H1 (cell line): ENCODE data around the gene SLC11A1. TPM values are rescaled to one million over a fixed set of nuclear protein-coding genes. Genes with fewer than 3 reads are reported as not detected.

Experiments used
- CTCF ChIA-PET: fragments of 300-600 bp; sonication (Branson Sonifier 250); formaldehyde crosslinking; loops from one replicate; lab custom pipeline; 2021; ENCODE audit not compliant: partially characterized antibody; lab: Charles Lee
- POLR2A ChIA-PET: fragments of 300-600 bp; sonication (Branson Sonifier 250); formaldehyde crosslinking; loops from one replicate; lab custom pipeline; 2021; ENCODE audit warnings: inconsistent platforms; ENCODE audit not compliant: partially characterized antibody; lab: Charles Lee
- DNase-seq, 2 experiments: peaks; one replicate each; pipeline versions ENCODE4 v3.0.0 to v3.0.0-alpha.2; 2010 to 2022; ENCODE audit warnings: low spot score in 2 of 2, low read depth in 1 of 2, mixed read lengths in 1 of 2
- FAIRE-seq: peaks from 2 replicates; lab custom pipeline; 2011; peaks lifted over from hg19 to GRCh38; lab: Jason Lieb, UNC
- H2AFZ ChIP-seq: 2 replicates; pipeline ENCODE4 v1.8.1; 2012; ENCODE audit warnings: low read length, inconsistent platforms
- H2AK5ac ChIP-seq: 2 replicates; pipeline ENCODE4 v1.6.1; 2013; ENCODE audit warnings: low read depth, low read length
- H2BK120ac ChIP-seq: replicated peaks from 2 replicates; pipeline ENCODE3; 2013; ENCODE audit warnings: low read depth, low read length, inconsistent platforms
- H2BK12ac ChIP-seq: 2 replicates; pipeline ENCODE4 v1.6.1; 2013; ENCODE audit warnings: low read depth, low read length
- H2BK15ac ChIP-seq: 2 replicates; pipeline ENCODE4 v1.6.1; 2013; ENCODE audit warnings: low read length
- H2BK20ac ChIP-seq: 2 replicates; pipeline ENCODE4 v1.6.1; 2013; ENCODE audit warnings: low read length
- H2BK5ac ChIP-seq: 2 replicates; pipeline ENCODE4 v1.6.1; 2013; ENCODE audit warnings: low read depth, low read length
- H3K14ac ChIP-seq: 2 replicates; pipeline ENCODE4 v1.6.1; 2013; ENCODE audit warnings: inconsistent platforms; ENCODE audit not compliant: insufficient read length
- H3K18ac ChIP-seq: 2 replicates; pipeline ENCODE4 v1.6.1; 2013; ENCODE audit warnings: low read length; ENCODE audit errors: extremely low read depth
- H3K23ac ChIP-seq: 2 replicates; pipeline ENCODE4 v1.6.1; 2013; ENCODE audit warnings: inconsistent platforms; ENCODE audit not compliant: insufficient read length
- H3K23me2 ChIP-seq: 2 replicates; pipeline ENCODE4 v1.6.1; 2013; ENCODE audit warnings: low read depth, low read length
- H3K27ac ChIP-seq: 2 replicates; pipeline ENCODE4 v1.6.1; 2011; ENCODE audit warnings: low read depth, low read length, inconsistent platforms
- H3K27me3 ChIP-seq, 4 experiments: replicated peaks in 1 of 4; 1 replicate in 1 of 4; 2 replicates in 3 of 4; pipeline versions ENCODE4 v1.6.1 to v1.8.1; 2011 to 2013; ENCODE audit warnings: low read length in 3 of 4, mild to moderate bottlenecking in 3 of 4, inconsistent platforms in 2 of 4, mixed read lengths in 2 of 4, moderate library complexity in 1 of 4; ENCODE audit not compliant: control insufficient read depth in 3 of 4, insufficient read depth in 3 of 4; ENCODE audit errors: extremely low read depth in 1 of 4
- H3K36me3 ChIP-seq, 4 experiments: 2 replicates each; pipeline versions ENCODE4 v1.6.1 to v1.8.1; 2011 to 2013; ENCODE audit warnings: mild to moderate bottlenecking in 4 of 4, low read length in 3 of 4, moderate library complexity in 2 of 4, control low read depth in 1 of 4, inconsistent platforms in 1 of 4; ENCODE audit not compliant: insufficient read depth in 4 of 4, control insufficient read depth in 2 of 4
- H3K4ac ChIP-seq: replicated peaks from 2 replicates; pipeline ENCODE3; 2013; ENCODE audit warnings: low read length, low read depth, mixed read lengths, inconsistent platforms; ENCODE audit not compliant: insufficient read length
- H3K4me1 ChIP-seq, 4 experiments: replicated peaks in 1 of 4; 1 replicate in 1 of 4; 2 replicates in 3 of 4; pipeline versions ENCODE4 v1.6.1 to v1.8.1; 2011 to 2013; ENCODE audit warnings: low read length in 3 of 4, inconsistent platforms in 2 of 4, mixed read lengths in 1 of 4; ENCODE audit not compliant: insufficient read depth in 4 of 4, control insufficient read depth in 3 of 4
- H3K4me2 ChIP-seq, 2 experiments: 2 replicates each; pipeline versions ENCODE4 v1.6.1 to v1.8.1; 2011 to 2013; ENCODE audit warnings: low read depth in 2 of 2, low read length in 2 of 2, control low read depth in 1 of 2, inconsistent platforms in 1 of 2, mild to moderate bottlenecking in 1 of 2; ENCODE audit not compliant: insufficient read depth in 1 of 2
- H3K4me3 ChIP-seq, 4 experiments: fragments of 200-600, 300-600 bp in 1 of 4; sonication (generic), shearing (Covaris generic), sonication (Bioruptor Twin) in 1 of 4; 2 replicates each; pipeline versions ENCODE4 v1.5.1 to v1.8.1; 2011 to 2016; ENCODE audit warnings: low read length in 4 of 4, low read depth in 3 of 4, control low read depth in 2 of 4, inconsistent platforms in 2 of 4, mild to moderate bottlenecking in 2 of 4, mixed read lengths in 1 of 4, moderate library complexity in 1 of 4; ENCODE audit not compliant: insufficient read depth in 2 of 4; ENCODE audit errors: extremely low read depth in 1 of 4
- H3K56ac ChIP-seq: replicated peaks from 2 replicates; pipeline ENCODE3; 2013; ENCODE audit warnings: low read depth, mild to moderate bottlenecking, mixed read lengths, low read length, inconsistent platforms; ENCODE audit not compliant: insufficient read length
- H3K79me1 ChIP-seq: 2 replicates; pipeline ENCODE4 v1.6.1; 2013; ENCODE audit warnings: low read depth, low read length, control low read depth
- H3K79me2 ChIP-seq, 2 experiments: 2 replicates each; pipeline versions ENCODE4 v1.6.1 to v1.8.1; 2012 to 2013; ENCODE audit warnings: low read length in 2 of 2, mild to moderate bottlenecking in 2 of 2, inconsistent platforms in 1 of 2; ENCODE audit not compliant: insufficient read depth in 2 of 2, control insufficient read depth in 1 of 2
- H3K9ac ChIP-seq, 4 experiments: replicated peaks in 1 of 4; 1 replicate in 1 of 4; 2 replicates in 3 of 4; pipeline versions ENCODE4 v1.6.1 to v1.8.1; 2011 to 2013; ENCODE audit warnings: low read depth in 3 of 4, low read length in 3 of 4, control low read depth in 2 of 4, mild to moderate bottlenecking in 2 of 4, moderate library complexity in 2 of 4, inconsistent platforms in 1 of 4; ENCODE audit errors: extremely low read depth in 1 of 4
- H3K9me3 ChIP-seq, 2 experiments: 2 replicates each; pipeline versions ENCODE4 v1.6.1 to v1.8.1; 2012 to 2013; ENCODE audit warnings: mild to moderate bottlenecking in 2 of 2, moderate library complexity in 2 of 2, control low read depth in 1 of 2, inconsistent platforms in 1 of 2, low read depth in 1 of 2, low read length in 1 of 2, mixed read lengths in 1 of 2; ENCODE audit not compliant: insufficient read depth in 2 of 2
- H4K20me1 ChIP-seq, 2 experiments: replicated peaks in 1 of 2; 2 replicates each; pipeline versions ENCODE3 to v1.8.1; 2011 to 2013; ENCODE audit warnings: inconsistent platforms in 2 of 2, low read length in 2 of 2, mild to moderate bottlenecking in 1 of 2; ENCODE audit not compliant: insufficient read depth in 2 of 2, control insufficient read depth in 1 of 2
- H4K5ac ChIP-seq: 2 replicates; pipeline ENCODE4 v1.6.1; 2013; ENCODE audit warnings: low read length, low read depth, mixed read lengths, inconsistent platforms; ENCODE audit not compliant: insufficient read length
- H4K8ac ChIP-seq: 2 replicates; pipeline ENCODE4 v1.8.0; 2013; ENCODE audit warnings: mild to moderate bottlenecking, moderate library complexity, low read length, inconsistent platforms; ENCODE audit not compliant: insufficient read depth; ENCODE audit errors: extremely low read depth
- H4K91ac ChIP-seq: replicated peaks from 2 replicates; pipeline ENCODE3; 2013; ENCODE audit warnings: low read length, mixed read lengths, inconsistent platforms; ENCODE audit not compliant: insufficient read length
- ASH2L ChIP-seq: fragments of 200-600, 300-600 bp; sonication (generic); IDR thresholded peaks from one replicate; pipeline ENCODE4 v1.7.1; 2017; ENCODE audit warnings: low read length
- EP300 ChIP-seq, 2 experiments: IDR thresholded peaks; 1 replicate in 1 of 2; 2 replicates in 1 of 2; pipeline ENCODE4 v1.6.1; 2011 to 2012; ENCODE audit warnings: low read depth in 2 of 2, low read length in 2 of 2, mild to moderate bottlenecking in 2 of 2, borderline replicate concordance in 1 of 2, inconsistent platforms in 1 of 2, moderate library complexity in 1 of 2
- EZH2 ChIP-seq: fragments of 200-600 bp; sonication (generic); IDR thresholded peaks from 2 replicates; pipeline ENCODE4 v1.7.1; 2012; ENCODE audit warnings: low read depth, mild to moderate bottlenecking, moderate library complexity, low read length, inconsistent platforms; ENCODE audit not compliant: severe bottlenecking
- KDM1A ChIP-seq: fragments of 200-600, 300-600 bp; sonication (generic); IDR thresholded peaks from 2 replicates; pipeline ENCODE4 v1.7.1; 2016; ENCODE audit warnings: mild to moderate bottlenecking, low read length, borderline replicate concordance
- POLR2AphosphoS5 ChIP-seq: IDR thresholded peaks from 2 replicates; pipeline ENCODE4 v1.6.1; 2011; ENCODE audit warnings: low read depth, low read length
- RNF2 ChIP-seq: fragments of 200-900, 300-1000 bp; sonication (generic); IDR thresholded peaks from 2 replicates; pipeline ENCODE4 v1.7.1; 2016; ENCODE audit warnings: borderline replicate concordance, low read depth, mild to moderate bottlenecking, antibody characterized with exemption, low read length; ENCODE audit not compliant: poor library complexity, severe bottlenecking; ENCODE audit errors: missing control alignments
- SUZ12 ChIP-seq: fragments of 200-600 bp; sonication (generic); IDR thresholded peaks from 2 replicates; pipeline ENCODE4 v1.6.1; 2012; ENCODE audit warnings: mild to moderate bottlenecking, inconsistent platforms, low read length, moderate library complexity, mixed read lengths
- YY1 ChIP-seq: IDR thresholded peaks from 2 replicates; pipeline ENCODE4 v1.6.1; 2011; ENCODE audit warnings: low read depth, mild to moderate bottlenecking, low read length
- WGBS, 2 experiments: shearing (Covaris generic) in 1 of 2; methylation state at CpG; one replicate each; pipeline versions ENCODE4 v1.1.6 to v1.1.7; 2013 to 2015; ENCODE audit warnings: low lambda C conversion rate in 2 of 2, mixed read lengths in 2 of 2, inconsistent platforms in 1 of 2, low coverage in 1 of 2, missing lambda C conversion rate in 1 of 2; ENCODE audit not compliant: insufficient replicate concordance in 2 of 2, insufficient coverage in 1 of 2, insufficient read length in 1 of 2; ENCODE audit errors: extremely low coverage in 1 of 2, missing lambda C conversion rate in 1 of 2; 5-methylcytosine and 5-hydroxymethylcytosine counted together
- polyA plus RNA-seq, 7 experiments: library from polyadenylated mRNA; depleted of rRNA in 3 of 7; stranded (reverse) in 5 of 7; unstranded in 2 of 7; fragments of >200 nt in 5 of 7; fragments of 200-250 nt in 2 of 7; gene quantifications; 1 replicate in 5 of 7; 2 replicates in 1 of 7; 4 replicates in 1 of 7; pipeline versions ENCODE4 v1.2.1 to v1.2.3, GENCODE V29; 2011 to 2013; ENCODE audit warnings: missing spikeins in 2 of 7, mixed read lengths in 2 of 7
- total RNA-seq: library from RNA; stranded (reverse); fragmentation: NEBNext Ultra II Directional; extraction: Animal tissue kit (Norgen Biotek cat#: 25700); gene quantifications from 2 replicates; pipeline ENCODE4 v1.2.1, GENCODE V29; 2021
- TF ChIP-seq, protein P1 (sequence below): IDR thresholded peaks from 2 replicates; pipeline ENCODE4 v1.6.1; 2011; ENCODE audit warnings: low read length, improper control_type of control experiment
- TF ChIP-seq, protein P2 (sequence below): IDR thresholded peaks from 2 replicates; pipeline ENCODE4 v1.6.1; 2012; ENCODE audit warnings: inconsistent platforms
- TF ChIP-seq, protein P3 (sequence below): IDR thresholded peaks from 2 replicates; pipeline ENCODE4 v1.6.1; 2012; ENCODE audit warnings: inconsistent platforms

The SLC11A1 gene
- total and polyA plus RNA-seq, 2 of the 8 experiments (the other 6 are each of a cell fraction or from before 2014, with no cell fraction given): 0.20 to 0.43 TPM

DNA sequence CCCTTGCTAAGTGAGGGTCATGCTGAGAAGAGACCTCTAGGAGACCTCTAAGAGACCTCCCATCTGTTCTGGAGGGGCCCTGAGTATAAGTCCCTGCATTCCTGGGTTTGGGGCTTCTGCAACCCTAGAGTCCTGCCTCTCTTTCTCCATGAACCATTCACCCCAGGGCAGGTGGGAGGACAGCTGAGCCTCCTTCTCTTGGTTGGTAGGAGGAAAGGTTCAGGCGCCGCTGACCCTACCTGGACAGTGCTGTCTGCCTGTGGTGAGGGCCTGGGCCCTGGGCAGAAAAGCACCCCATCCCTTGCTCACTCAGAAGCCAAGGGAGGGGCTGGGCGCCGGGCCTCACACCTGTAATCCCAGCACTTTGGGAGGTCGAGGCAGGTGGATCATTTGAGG is 36.2 kb downstream of the SLC11A1 start:
- Histone ChIP-seq H3K23me2 (no peaks in the 10 kb centered on the region), H3K9me3 (no peaks in the 10 kb centered on the region), H3K23ac (no peak overlapping the region), H3K18ac (no peak overlapping the region), H4K5ac (no peak overlapping the region), H3K4me2 (no peak overlapping the region), H3K27me3 (no peaks in the 10 kb centered on the region), H3K56ac (no peak overlapping the region), H3K9ac (no peak overlapping the region), H3K14ac (no peak overlapping the region), H4K20me1 (no peaks in the 10 kb centered on the region)
- CTCF ChIA-PET: interaction anchor here (0.6 to 1.0 kb wide), 2 partner anchors 9 to 269 kb away, joined by 3 read pairs; no protein-coding TSS in a partner anchor
- TF ChIP-seq YY1 (no peak), RNF2 (no peak), ASH2L (no peak), EP300 (IDR thresholded peaks at IDR 0.05; ENCODE audit: borderline replicate concordance in 1 of 2, low read depth in 2 of 2, low read length in 2 of 2) (no peak), KDM1A (no peak), EZH2 (no peak), SUZ12 (no peak), POLR2AphosphoS5 (no peak)
- TF ChIP-seq, protein P1, sequence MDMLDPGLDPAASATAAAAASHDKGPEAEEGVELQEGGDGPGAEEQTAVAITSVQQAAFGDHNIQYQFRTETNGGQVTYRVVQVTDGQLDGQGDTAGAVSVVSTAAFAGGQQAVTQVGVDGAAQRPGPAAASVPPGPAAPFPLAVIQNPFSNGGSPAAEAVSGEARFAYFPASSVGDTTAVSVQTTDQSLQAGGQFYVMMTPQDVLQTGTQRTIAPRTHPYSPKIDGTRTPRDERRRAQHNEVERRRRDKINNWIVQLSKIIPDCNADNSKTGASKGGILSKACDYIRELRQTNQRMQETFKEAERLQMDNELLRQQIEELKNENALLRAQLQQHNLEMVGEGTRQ: no peak
- TF ChIP-seq, protein P2, sequence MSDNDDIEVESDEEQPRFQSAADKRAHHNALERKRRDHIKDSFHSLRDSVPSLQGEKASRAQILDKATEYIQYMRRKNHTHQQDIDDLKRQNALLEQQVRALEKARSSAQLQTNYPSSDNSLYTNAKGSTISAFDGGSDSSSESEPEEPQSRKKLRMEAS: no peak
- TF ChIP-seq, protein P3, sequence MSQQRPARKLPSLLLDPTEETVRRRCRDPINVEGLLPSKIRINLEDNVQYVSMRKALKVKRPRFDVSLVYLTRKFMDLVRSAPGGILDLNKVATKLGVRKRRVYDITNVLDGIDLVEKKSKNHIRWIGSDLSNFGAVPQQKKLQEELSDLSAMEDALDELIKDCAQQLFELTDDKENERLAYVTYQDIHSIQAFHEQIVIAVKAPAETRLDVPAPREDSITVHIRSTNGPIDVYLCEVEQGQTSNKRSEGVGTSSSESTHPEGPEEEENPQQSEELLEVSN: no peak
- TF ChIP-seq, all 59 proteins: peak for 0
- WGBS, 2 experiments: 90% methylated on average over 5 of the region's 5 CpGs; no CpG with 5 or more reads in 1 of the 2 experiments
- Histone ChIP-seq H3K4ac (no peak overlapping the region), H2BK120ac (no peak overlapping the region), H3K79me1 (no peaks in the 10 kb centered on the region), H2AK5ac (no peak overlapping the region), H4K91ac (no peak overlapping the region), H3K36me3 (no peaks in the 10 kb centered on the region), H2BK5ac (no peak overlapping the region), H3K79me2 (no peaks in the 10 kb centered on the region), H2BK20ac (no peak overlapping the region), H2BK15ac (no peak overlapping the region), H3K27ac (no peak overlapping the region), H2AFZ (no peak overlapping the region), H3K4me1 (peaks cover 0 to 10% (median 2%) of the 10 kb centered on the region in 4 experiments; a peak in 2 of 7 replicates), H2BK12ac (no peak overlapping the region), H3K4me3 (no peak overlapping the region), H4K8ac (no peak overlapping the region)
- DNase-seq: no peak
- POLR2A ChIA-PET: interaction anchor here (1.0 to 1.8 kb wide), 2 partner anchors 10 to 12 kb away, joined by 4 to 7 read pairs; no protein-coding TSS in a partner anchor
- no peak for FAIRE-seq
